HG03354 (cell line): ENCODE results near the gene RAB33A.

Experiments
- ATAC-seq: cut with Tn5 transposase; IDR thresholded peaks from one replicate; pipeline ENCODE4 v1.9.1; 2021; ENCODE audit warnings: mild to moderate bottlenecking; ENCODE audit not compliant: unreplicated experiment, poor library complexity, severe bottlenecking

The RAB33A gene

DNA sequence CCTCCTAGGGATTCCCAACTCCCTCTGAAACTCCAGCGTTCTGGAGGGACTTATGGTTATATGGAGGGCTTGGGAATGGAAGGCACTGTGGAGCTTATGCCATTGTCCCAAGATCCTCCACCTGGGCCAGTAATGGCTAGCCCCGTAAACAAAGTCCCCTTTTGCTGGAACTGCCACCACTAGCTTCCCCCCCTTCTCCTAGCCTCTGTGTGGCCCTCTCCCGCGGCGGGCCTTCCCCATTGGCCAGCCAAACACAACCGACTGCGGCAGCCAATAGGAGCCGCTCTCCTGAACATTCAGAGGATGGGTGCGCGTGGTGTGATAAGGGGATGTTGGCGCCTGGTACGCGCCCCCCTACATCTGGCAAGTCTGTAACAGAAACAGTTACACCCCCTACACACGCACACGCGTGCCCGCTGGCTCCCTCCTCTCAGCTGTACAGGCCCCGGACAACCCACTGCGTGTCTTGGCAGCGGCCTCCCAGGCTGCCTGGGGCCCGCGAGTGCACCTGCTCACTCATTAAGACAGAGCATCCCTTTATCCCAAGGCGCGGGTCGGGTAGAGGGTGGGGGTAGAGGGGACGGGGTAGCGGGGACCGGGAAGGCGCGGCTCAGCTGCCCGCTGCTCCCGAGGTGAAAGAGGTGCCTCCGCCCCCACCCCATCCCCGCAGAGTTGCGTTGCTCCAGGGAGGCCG, 863 bp upstream of the RAB33A start:
- ATAC-seq, result peak; percentile 81

DNA sequence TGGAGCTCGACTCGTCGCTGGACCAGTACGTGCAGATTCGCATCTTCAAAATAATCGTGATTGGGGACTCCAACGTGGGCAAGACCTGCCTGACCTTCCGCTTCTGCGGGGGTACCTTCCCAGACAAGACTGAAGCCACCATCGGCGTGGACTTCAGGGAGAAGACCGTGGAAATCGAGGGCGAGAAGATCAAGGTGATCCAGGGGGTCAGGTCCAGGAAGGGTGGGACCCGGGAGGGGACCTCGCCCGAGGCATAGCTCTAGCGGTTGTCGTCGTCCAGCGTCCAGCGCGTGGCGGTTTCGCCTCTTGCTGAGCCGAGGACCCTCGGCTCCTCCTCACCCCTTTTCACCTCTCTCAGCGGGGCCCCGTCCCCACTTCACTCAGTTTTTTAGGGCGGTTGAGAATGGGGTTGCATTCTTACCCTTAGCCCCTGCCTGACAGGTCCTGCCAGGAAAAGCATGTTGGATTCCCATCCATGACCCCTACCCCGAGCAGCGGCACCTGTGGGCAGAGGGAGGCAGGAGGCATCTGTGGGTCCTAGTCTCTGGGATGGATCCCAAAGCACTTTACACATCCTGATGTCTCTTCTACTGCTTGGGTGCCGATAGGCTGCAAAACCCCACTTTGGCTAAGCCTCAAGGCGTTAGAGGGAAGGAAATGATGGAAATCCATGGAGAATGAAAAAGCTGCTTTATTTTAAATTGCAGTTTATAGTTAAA, 524 bp downstream of the RAB33A start:
- ATAC-seq, result no peak

DNA sequence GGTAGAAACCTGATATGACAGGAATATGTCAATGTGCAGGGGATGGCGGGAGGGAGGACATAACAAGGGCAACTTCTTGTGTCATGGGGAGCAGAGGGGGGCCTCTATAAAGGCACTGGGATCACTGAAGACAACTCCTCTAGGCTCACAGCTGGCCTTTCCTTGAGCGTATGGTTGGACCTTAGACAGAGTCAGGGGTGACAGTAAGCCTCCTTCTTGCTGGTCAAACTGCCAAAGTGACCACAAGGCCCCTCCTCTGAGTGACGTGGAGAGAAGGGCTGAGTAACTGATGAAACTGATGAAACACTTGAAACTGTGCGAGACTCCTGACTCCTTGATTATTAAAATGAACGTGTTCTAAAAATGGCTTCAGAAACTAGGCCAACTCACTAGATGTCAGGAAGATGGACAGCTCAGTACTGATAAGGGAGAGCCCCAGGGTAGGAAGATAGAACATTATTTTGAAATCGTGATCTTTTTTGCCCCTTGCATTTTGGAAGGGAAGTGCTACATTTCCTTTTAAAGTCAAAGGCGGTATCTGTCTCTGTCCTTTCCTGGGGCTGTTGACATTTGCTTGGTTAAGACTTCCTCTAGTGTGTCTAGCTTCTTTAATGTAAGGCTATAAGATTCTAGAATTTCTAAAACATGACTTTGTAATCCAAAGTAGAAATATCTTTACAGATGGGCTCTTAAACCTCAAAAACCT, 1.6 kb downstream of the RAB33A start:
- ATAC-seq, result peak; percentile 26

DNA sequence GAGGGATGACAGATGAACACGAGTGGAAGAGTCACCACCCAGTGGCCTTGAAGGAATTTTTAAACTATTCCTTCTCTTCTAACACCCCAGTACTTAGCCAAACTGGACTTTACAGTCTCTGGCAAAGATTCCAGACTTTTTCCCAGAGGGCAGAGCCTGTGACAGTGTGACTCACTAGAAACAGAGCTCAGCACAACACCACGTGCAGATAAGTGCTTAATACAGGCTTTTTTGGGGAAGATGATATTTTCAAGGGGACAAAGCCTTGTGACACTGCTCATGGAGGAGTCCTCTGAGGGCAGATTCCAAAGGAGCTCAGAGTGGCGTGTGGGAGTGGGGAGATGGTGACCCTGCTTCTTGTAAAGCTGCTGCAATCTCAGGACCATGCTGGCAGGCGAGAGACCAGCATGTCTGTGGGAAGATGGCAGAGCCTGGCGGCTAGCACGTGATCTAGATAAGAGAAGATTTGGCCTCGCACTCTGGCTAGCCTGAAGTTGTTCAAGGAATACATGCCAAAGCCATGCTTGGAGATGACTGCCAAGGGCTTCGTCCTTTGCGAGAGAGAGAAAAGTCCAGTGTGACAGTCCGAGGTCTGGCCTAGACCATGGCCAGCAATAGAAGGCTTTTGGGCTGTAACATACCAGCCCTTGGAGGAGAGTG, 2.4 kb downstream of the RAB33A start:
- no peak for ATAC-seq

- no peak for ATAC-seq
Measured at GRCh38 chrX:130174937-130175336, 3.2 kb downstream of the RAB33A start.

DNA sequence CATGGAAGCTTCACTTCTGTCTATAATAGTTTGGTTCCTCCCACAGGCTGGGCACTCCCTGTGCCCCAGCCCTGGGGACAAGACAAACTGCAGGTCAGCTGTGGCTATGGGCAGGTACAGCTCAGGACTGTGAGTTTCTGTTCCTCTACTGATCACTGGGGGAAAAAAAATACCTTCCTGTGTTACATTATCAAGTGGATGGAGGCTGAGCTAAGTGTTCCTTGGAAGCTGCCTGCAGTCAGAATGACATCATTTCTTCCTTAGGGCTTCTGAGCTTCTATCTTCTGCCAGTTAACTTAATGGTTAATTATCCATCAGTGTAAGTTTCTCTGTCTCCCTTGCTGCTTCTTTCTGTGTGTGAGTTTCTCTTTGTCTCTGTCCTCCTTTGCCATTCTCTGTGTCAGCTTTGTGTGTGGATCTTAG, 4.6 kb downstream of the RAB33A start:
- peak; percentile 81 for ATAC-seq

DNA sequence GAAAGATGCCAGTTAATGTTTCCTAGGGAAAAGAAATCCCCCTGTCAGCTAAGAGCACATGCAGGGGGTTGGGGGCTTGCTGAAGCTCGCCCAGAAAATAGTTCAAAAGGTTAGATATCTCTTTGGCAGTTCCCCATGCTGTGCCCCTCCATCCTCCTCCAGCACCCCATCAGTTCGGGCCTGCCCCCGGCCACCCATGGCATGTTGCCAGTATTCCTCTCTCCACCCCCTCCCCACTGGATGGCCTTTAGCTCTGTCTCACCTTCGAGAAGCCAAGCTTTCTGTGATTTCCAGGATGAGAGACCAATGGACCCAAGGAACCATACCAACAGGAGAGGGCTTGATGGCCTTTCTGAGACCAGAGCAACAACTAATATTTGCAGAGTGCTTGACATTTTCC, 5.2 kb downstream of the RAB33A start:
- no peak for ATAC-seq

DNA sequence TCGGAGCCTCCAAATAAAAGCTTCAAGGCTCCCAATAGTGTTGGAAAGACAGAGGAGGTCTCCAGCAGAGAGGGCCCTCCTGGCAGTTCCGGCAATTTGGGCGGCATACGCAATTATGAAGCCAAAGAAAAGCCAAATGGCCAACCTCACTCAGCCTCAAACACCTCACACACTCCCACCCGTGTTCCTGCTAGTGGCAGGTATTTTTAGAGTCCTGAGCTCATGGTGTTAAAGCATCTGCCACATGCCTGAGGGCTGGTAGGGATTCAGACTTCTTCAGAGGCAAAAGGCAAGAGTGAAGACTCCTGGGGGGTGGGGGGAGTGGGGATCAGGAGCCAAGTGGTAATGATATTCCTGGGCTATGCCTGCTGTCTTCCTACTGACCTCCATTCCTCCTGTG, 7.4 kb downstream of the RAB33A start:
- no peak for ATAC-seq

- no peak for ATAC-seq
Measured at GRCh38 chrX:130179579-130180215, 7.9 kb downstream of the RAB33A start.

GRCh38 chrX:130184168-130184567, 12.4 kb downstream of the RAB33A start:
- no peak for ATAC-seq

GRCh38 chrX:130184857-130185256, 13.1 kb downstream of the RAB33A start:
- no peak for ATAC-seq

GRCh38 chrX:130186651-130187050, 14.9 kb downstream of the RAB33A start:
- no peak for ATAC-seq

- no peak for ATAC-seq
Measured at GRCh38 chrX:130190801-130191200, 19.0 kb downstream of the RAB33A start.

- no peak for ATAC-seq
Measured at GRCh38 chrX:130196466-130196865, 24.7 kb downstream of the RAB33A start.

- ATAC-seq, result no peak
Measured at GRCh38 chrX:130197464-130197863, 25.7 kb downstream of the RAB33A start.

DNA sequence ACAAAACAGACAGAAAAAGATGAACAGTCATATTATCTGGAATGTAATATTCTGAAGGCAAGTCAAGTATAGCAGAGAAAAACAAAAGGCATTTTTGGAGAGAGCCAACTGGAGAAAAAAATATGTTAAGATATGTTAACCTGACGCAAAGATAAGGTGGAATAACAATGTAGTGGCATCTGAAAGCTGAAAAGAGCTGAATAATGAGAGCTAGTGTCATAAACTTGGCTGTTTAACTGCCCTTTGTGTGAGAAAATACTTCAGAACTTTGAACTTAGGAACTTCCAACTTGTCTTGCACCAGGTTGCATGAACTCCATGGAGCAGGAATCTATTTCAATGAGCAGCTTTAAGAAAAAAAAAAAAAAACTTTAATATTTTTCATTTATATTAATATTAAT, 32.9 kb downstream of the RAB33A start:
- no peak for ATAC-seq

GRCh38 chrX:130211415-130212186, 39.8 kb downstream of the RAB33A start:
- ATAC-seq, result no peak

- ATAC-seq, result no peak
Measured at GRCh38 chrX:130212371-130212770, 40.6 kb downstream of the RAB33A start.

DNA sequence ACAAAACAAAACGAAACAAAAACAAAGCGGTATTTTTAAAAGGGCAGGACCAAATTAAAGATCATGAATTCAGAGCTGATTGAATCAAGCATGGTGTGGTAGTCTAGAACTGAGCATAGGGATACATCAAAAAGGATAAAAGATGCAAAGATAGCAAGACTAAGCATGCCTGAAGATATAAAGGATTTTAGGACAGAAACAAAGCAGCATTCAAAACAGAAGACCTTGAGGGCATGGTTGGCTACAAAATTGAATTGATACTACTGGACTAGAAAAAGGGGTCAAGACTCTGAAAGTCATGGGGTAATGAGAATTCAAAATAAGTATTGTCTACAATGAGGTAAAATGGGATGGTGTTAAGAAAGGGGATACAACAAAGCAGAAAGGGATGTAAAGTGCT, 41.6 kb downstream of the RAB33A start:
- ATAC-seq, result no peak
